ENCODE measurements around the gene SLFNL1. TPM values are rescaled to one million over a fixed set of nuclear protein-coding genes. Genes with fewer than 3 reads are reported as not detected.

SLFNL1 gene
- polyA plus RNA-seq, 12 donors = 0.27 to 0.95 (median 0.46) TPM; not detected in 2

DNA sequence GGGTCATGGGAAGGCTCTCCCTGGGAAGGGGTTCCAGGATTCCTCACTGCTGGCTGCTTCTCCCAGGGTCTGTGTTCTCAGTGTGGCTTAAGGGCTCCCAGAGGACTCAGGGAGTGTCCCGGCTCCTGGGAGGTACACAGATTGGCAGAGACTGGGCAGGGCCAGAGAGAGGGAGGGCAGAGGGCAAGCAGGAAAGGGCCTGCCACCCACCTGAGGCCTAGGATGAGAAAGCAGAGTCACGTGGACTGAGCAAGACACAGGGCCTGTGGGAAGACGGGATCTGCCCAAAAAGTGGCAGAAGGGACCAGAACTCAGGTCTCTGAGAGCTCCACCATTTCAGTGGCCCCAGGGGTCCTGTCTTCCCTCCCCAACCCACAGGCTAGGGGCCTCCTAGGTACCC is 871 bp downstream of the SLFNL1 start:
- no peak for DNase-seq

DNA sequence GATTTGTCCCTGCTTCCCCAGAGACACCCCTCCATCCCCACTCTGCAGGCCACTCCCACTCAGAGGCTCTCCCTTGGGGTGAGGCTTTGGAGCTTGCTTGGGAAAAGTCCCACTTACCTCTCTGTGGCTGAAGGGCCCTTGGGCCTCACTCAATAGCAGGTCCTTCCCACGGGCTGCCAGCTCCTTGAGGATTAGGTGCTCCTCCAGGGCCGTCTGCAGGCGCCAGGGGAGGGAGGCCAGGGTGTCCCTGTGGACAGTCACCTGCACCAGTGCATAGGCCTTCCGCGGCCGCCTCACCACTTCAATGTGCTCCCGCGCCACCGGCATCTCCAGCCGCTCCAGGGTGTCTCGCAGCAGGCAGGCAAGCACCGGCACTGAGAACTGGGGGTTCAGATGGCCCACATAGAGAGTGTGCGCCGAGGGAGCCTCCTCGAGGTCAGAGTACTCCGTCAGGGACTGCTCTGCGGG is 1.4 kb downstream of the SLFNL1 start:
- no peak for DNase-seq

DNA sequence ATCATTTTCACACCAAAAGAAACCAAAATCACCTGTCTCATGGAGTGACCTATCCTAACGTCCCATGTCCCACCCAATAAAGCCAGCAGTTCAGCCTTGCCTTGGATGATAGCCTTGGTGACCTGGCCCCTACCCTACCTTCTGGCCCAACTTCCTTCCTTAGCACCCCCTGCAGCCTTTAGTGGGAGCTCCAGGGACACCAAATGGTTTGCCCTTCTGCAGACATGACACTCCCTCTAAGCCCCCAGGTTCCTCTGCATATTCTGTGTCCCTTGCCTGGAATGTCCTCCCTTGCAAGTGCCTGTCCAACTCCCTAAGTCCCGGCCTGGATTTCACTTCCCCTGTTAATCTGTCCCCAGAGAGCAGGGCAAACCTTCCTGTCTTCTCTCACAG is 2.2 kb downstream of the SLFNL1 start:
- no peak for DNase-seq

DNA sequence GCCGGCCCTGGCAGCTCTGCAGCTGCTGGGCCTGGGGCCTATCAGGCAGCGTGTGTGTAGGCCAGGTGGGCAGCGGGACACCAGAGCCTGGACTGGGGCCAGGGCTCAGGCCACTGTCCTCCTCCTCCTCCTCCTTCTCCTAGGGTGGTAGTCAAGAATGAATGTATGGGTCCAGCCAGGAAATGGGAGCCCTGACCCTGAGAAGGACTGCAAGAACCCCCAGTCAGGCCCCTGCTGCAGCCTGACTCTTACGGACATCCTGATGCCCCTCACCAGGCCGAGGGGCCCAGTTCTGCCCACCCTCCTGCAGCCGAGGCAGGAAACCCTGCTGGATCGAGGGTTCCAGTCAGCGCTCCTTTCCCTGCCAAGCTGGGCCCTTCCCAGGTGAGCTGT is 3.5 kb downstream of the SLFNL1 start:
- DNase-seq = no peak

DNA sequence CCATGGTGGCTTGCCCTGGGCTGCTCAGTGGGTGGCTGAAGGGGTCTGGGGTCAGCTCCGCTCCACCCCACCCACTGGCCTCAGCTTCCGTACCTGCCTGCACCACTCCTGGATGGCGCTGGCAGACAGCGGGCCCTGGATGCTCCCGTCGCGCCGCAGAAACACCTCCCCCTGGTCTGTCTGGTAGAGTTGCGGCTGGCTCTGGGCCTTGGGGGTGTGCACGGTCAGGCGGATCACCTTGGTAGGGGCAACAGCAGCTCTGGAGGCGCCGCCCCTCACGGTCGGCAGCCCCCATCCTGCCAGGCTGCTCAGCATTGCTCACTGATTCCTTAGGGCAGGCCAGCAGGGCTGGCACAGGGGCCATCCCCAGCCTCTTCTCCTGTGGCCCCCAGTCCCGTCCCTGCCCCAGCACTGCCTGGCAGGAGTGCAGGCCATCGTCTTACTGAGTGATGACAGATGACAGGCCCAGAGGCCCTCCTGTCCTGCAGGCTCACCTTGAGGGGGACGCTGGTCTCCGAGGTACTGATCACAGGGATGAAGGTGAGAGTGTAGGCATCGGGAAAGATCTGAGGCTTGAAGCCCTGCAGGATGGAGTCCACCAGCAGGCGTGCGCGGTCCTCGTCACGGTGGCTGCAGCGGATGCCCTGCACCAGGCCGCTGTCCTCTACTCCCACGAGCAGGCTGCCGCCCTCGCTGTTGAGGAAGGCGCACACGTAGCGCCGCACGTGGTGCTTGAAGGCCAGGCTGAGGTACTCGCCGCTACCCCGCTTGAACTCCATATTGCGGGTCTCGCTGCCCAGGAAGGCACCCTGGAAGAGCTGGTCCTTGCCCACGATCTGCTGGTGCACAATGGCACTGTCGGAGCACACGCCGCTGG is 4.1 kb downstream of the SLFNL1 start:
- no peak for DNase-seq

DNA sequence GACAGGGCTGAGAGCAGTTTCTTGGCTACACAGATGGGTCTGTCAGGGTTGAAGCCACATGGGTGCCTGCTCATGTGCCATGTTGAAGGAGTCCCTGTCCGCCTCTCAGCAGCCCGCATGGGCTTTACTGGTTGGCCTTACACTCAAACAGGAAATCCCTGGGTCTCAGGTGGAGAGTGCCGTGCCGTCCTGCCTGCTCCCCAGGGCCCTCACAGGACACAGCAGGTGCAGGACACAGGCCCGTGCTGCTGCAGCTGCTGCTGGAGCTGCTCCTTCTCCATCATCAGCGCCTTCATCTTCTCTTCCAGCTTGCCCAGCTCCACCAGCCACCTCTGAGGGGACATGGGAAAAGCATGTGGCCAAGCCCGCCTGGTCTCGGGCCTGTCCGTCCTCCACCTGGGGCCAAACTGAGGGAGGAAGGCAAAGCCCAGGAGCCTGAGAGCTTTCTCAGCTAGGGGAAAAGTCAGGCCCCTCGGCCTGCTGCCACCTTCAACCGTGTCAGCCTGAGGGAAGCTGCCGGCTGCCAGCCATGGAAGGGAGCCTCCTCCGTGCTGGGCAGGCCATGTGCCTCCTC is 5.5 kb downstream of the SLFNL1 start:
- DNase-seq = no peak

DNA sequence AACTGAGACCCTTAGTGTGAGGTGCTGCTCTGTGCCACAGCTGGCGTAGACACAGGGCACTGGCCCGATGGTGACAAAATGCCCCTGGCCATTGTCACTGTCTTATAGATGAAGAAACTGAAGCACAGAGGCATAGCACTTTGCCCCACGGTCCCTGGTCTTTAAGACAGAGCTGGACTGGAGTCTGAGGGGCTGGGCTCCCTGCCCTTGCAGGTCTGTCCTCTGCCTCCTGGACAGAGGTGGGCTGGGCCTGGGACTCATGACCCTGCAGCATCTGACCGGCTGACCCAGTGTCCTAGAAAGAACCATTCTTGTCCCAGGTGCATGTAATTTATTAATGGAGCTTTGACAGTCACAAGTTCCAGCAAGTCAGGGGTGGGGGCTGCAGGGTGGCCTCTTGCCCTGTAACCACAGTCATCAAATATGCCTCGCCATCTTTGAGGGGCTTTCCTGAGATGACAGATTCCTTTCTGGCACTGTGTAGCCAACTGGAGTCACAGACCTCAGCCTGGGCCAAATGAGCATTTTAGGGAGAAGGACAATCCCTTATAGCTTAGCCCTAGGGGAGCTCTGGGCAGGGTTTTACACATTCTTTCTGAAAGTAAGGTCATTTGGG is 6.1 kb downstream of the SLFNL1 start:
- DNase-seq = no peak

DNA sequence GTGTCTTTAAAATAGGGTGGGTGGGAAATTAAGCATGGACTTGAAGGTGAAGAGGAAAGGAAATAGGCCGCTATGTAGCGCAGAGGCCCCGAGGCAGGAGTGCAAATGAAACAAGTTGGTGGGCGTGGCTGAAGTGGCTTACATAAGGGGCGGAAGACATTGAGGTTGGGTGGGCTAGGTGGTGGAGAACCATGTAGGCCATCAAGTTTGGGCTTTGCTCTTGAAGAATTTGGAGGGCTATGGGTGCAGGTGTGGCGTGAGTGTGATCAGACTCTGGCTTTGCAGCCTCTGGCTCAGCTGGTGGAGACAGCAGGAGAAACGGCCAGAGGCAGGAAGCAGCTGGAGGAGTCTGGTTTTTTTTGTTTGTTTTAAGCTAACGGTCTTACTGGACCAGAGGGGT is 6.7 kb downstream of the SLFNL1 start:
- no peak for DNase-seq

DNA sequence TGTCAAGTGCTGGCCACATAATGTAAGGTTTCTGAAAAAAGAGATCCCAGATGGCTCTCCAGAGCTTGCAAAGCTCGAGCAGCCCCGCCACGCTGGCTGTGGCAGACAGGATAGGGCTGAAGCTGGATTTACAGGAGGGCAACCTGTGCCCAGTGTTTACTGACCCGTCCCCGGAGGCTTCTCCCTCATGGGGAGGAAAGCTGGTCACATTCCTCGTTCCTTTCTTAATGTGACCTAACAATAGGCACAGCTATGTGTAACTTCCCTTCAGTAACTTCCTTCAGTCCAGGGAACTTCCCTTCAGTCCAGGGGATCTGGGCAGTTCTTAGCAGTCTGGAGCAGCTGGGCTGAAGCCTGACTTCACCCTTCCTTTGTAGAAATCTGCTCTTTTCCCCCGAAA is 7.7 kb downstream of the SLFNL1 start:
- no peak for DNase-seq

DNA sequence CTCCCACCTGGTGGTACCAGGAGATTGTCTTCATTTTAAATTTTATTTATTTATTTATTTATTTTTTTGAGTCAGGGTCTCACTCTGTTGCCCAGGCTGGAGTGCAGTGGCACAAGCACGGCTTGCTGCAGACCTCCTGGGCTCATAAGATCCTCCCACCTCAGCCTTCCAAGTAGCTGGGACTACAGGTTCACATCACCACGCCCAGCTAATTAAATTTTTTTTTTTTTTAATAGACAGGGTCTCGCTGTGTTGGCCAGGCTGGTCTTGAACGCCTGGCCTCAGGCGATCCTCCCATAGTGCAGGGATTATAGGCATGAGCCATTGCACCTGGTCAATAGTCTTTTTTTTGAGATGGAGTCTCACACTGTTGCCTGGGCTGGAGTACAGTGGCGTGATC is 8.5 kb downstream of the SLFNL1 start:
- no peak for DNase-seq

DNA sequence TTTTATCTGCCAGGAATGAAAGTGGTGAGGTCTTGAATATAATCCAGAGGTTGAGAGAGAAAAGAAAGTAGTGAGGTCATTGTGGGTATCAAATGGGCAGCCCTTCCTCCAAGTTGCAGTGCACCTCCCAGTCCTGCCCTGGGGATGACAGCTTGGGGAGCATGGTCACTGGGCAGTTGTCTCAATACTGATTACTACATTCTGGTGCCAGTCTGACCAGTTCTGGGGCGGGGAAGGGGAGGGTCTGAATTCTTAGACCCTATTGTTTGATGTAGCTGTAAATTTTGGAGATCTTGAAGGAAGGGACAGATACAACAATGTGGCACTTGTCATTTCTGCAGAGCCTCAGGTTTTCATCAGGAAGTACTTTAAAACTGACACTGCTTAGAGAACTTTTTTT is 11.2 kb downstream of the SLFNL1 start:
- DNase-seq = no peak

DNA sequence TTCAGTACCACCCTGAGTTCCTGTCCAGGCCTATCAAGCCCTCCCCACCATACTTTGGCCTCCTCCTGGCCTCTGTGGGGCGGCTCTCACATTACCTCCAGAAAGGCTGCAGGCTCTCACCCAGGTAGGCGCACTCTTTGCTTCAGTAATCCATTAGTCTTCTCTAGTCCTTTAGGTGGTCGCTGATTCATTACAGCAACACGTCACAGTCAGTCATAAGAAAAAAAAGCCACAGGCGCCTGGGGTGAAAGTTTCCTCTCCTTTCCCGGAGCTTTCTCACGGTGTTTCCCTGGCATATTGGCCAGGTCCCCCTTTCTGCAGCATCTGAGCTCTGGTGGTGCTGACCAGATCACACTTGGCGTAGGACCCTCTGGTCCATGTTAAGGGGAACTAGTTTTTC is 12.1 kb downstream of the SLFNL1 start:
- no peak for DNase-seq

DNA sequence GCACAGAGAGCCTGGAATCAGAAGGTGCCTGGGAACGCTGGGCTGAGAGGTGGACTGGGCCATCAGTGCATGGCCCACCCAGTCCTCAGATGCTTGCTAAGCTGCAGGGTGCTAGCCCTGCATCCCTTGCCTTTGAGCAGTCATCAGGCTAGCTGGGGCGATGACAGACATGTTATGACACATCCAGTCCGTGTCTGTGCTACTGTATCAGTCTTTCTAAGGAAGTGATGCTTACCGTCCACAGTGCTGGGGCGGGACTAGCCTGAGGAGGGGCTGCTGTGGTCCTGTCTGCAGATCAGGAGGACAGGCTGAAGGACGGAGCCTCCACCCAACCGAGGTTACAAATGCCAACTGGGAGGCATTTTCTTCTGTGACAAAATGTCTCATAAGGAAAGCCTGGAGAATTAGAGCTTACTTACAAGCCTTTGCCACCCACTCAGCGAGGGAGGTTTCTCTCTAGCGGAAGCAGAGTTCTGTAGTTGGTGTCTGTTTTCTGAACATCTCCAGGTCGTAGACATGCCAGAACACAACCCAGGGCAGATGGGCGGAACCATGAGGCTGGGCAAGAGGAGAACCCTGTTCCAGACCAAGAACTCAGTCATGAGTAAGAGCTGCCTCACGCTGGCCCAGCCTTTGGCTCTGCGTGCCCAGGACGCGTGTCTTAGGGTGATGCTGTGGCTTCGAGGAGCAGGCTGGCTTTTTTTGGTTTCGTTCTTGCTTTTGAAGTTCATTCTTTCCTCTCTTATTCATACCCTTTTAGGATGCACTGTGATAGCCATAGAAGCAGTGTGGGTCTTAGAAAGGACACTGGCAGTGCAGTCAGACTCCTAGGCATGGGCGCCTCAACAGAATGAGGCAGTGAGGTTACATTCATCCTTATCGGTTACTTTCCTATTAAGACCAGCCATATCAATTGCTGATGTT is 14.3 kb downstream of the SLFNL1 start:
- no peak for DNase-seq

DNA sequence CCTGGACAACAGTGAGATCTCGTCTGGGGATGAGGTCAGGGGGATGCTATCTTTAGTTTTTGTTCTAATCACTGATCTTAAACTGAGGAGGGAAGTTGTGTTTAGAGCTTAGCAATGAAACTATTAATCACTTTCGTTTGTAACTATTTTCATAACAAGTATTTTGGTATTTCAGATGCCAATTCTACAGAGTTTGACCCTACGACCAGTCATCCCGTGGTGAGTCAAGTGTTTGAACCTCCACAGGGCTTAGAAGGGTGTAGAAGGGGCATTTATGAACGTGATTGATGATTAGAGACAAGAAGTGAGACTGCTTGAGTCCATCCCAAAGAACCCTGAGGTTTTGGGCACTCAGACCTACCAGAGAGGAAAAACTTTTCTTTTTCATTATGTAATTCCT is 15.6 kb downstream of the SLFNL1 start:
- DNase-seq = no peak

DNA sequence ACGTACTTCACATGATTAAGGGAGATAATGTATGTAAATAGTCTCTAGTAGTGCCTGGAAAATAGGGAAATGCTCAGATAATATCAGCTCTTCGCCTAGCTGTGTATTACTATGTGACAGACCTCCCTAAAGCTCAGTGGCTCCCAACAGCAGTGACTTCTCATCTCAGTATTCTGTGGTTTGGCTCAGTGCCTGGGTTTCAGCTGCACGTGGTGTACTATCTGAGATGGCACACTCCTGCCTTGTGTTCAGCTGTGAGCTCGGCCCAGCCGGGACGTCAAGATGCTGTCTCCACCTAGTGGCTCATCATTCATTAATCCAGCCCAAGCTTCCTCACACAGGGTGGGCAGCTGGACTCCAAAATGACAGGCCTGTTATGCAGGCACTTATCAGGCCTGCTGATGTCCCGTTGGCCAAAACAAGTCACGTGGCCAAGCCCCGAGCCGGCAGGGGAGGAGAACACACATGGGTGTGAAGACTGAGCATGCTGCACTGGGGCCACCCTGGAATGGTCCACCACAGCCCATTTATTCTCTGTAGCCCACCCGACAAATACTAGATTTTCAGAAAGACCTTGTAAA is 17.8 kb downstream of the SLFNL1 start:
- DNase-seq = peak; percentile 85

DNA sequence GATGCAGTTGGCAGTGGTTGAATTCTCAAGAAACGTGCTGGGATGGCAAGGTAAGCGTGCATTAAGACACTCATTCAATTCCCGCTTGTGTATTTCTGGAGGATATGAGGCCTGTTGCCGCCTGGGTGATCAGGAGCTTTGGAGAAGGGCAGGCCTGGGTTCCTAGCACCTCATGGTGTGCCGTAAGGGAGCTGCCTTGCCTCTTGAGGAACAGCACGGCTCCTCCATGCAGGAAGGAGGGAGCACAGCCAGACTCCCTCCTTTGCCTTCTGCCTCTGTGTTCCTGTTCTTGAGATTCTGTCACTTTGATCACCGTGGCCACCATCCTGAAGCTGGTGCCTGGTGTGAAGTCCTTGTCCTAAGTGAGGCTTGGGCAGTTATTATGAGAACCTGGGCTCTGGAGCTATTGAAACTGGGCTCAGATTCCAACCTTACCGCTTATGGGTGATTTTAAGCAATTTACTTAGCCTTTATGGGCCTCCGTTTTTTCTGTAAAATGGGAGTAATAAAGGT is 18.3 kb downstream of the SLFNL1 start:
- no peak for DNase-seq

DNA sequence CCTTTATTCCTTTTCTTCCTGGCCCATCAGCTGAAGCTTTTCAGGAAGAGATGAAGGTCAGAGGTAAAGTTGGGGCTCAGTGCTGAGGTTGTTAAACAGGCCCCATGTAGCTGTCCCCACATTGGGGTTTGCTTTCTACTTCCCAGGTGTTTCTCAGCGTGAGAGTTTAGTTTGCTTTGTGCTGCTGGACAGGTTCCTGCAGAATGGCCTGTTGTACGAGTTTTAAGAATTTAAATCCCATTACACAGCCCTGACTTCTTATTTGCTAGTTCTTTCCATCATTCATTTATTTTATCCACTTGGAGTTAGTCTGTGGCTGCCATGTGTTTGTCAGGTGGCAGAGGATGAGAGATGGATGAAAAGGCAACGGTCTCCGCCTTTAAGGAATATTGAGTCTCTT is 22.9 kb downstream of the SLFNL1 start:
- no peak for DNase-seq

DNA sequence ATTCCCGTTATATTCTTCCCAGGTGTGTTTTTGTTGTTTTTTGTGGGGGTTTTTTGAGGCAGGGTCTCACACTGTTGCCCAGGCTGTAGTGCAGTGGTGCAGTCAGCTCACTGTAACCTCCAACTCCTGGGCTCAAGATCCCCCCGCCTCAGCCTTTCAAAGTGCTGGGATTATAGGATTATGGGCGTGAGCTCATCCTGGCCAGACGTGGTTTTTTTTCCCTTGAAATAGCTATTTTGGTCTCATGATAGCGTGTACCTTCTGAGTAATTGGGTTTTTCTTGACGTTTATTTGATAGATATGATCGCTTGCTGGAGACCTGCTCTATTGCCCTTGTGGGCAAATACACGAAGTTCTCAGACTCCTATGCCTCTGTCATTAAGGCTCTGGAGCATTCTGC is 24.4 kb downstream of the SLFNL1 start:
- DNase-seq = no peak

DNA sequence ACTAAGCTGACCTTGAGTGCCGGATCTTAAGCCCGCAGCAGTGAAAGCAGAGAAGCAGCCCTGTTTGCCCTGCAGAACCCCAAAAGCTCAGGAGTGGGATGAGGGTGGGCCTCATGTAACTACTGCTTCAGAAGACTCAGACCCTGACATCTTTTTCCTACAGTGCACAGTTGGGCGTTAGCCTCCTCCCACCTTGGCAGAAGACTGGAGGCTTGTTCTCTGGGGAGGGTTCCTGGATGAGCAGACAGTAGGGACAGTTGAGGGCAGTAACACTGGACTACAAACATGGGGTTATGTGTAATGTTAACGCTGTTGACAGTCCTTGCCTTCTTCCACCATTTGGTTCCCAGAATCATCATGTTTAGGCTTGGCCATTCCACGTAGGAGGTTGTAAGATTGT is 32.5 kb downstream of the SLFNL1 start:
- no peak for DNase-seq

DNA sequence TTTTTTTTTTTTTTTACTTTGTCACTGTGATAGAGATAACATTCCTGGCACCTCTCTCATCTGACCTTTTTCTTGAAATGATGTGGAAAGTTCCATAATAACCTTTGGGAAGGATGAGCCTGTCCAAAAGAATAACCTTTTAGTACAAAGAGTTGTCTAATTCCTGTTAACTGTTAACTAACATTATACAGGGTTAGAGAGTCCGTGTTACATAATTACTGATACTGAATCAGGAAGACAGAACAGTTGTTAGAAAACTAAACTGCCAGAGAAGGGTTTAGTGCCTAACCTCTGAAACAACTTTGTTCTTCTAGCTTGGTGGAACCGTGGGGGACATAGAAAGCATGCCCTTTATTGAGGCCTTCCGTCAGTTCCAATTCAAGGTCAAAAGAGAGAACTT is 33.2 kb downstream of the SLFNL1 start:
- DNase-seq = no peak

Data from muscle of arm (tissue), 12 donors.